Mesodermal cell (in vitro differentiated cells): ENCODE measurements around the gene BANP.
"Not testable (repeated sequence)": the region's sequence is repeated elsewhere in the genome, so short reads cannot be mapped to it uniquely, and the experiment has no call there.

Experiments used
- H3K27ac ChIP-seq: 2 replicates; pipeline ENCODE4 v1.7.0; 2013; ENCODE audit warnings: mild to moderate bottlenecking, low read depth, low read length, moderate library complexity; ENCODE audit not compliant: severe bottlenecking
- H3K36me3 ChIP-seq: 2 replicates; pipeline ENCODE4 v1.7.1; 2013; ENCODE audit warnings: mild to moderate bottlenecking, low read length, moderate library complexity; ENCODE audit not compliant: control insufficient read depth, insufficient read depth
- H3K4me1 ChIP-seq: one replicate; pipeline ENCODE4 v1.7.1; 2013; ENCODE audit warnings: mild to moderate bottlenecking, low read length; ENCODE audit not compliant: insufficient read depth, control insufficient read depth, poor library complexity, severe bottlenecking
- H3K4me3 ChIP-seq: 2 replicates; pipeline ENCODE4 v1.7.0; 2013; ENCODE audit warnings: low read length, control low read depth, mild to moderate bottlenecking; ENCODE audit not compliant: insufficient read depth, poor library complexity, severe bottlenecking; ENCODE audit errors: extremely low read depth
- H3K9me3 ChIP-seq: 2 replicates; pipeline ENCODE4 v1.7.1; 2013; ENCODE audit warnings: mild to moderate bottlenecking, low read length, moderate library complexity; ENCODE audit not compliant: control insufficient read depth
- WGBS, 2 experiments: methylation state at CpG; one replicate each; pipeline ENCODE4 v1.1.5; 2013; ENCODE audit warnings: missing lambda C conversion rate in 2 of 2; ENCODE audit not compliant: insufficient coverage in 2 of 2; 5-methylcytosine and 5-hydroxymethylcytosine counted together

The BANP gene

GRCh38 chr16:88100801-88101622, 149.8 kb downstream of the BANP start:
- H3K4me3 ChIP-seq, H3K4me1 ChIP-seq, H3K27ac ChIP-seq, H3K36me3 ChIP-seq, H3K9me3 ChIP-seq: not testable (repeated sequence)
- WGBS, 2 experiments: 48 to 52% methylated on average over 21 to 28 of the region's 40 CpGs

GRCh38 chr16:88101623-88102105, 150.4 kb downstream of the BANP start:
- H3K9me3 ChIP-seq, H3K27ac ChIP-seq, H3K4me1 ChIP-seq, H3K4me3 ChIP-seq, H3K36me3 ChIP-seq: not testable (repeated sequence)
- WGBS, 2 experiments: 73 to 91% methylated on average over 7 to 11 of the region's 21 CpGs

GRCh38 chr16:88102597-88102996, 151.4 kb downstream of the BANP start:
- Histone ChIP-seq H3K4me3 (no peak overlapping the region), H3K4me1 (no peaks in the 10 kb centered on the region), H3K9me3 (no peaks in the 10 kb centered on the region), H3K36me3 (no peaks in the 10 kb centered on the region), H3K27ac (no peak overlapping the region)
- WGBS, 2 experiments: 93% methylated on average over 14 to 15 of the region's 17 CpGs

GRCh38 chr16:88103011-88103410, 151.8 kb downstream of the BANP start:
- H3K4me3 ChIP-seq: no peak overlapping the region
- H3K36me3 ChIP-seq: no peaks in the 10 kb centered on the region
- no peaks in the 10 kb centered on the region for H3K9me3 ChIP-seq
- WGBS, 2 experiments: 94 to 96% methylated on average over 10 to 14 of the region's 15 CpGs
- no peaks in the 10 kb centered on the region for H3K4me1 ChIP-seq
- H3K27ac ChIP-seq: no peak overlapping the region

- no peaks in the 10 kb centered on the region for H3K9me3 ChIP-seq
- H3K36me3 ChIP-seq: no peaks in the 10 kb centered on the region
- no peak overlapping the region for H3K4me3 ChIP-seq
- H3K4me1 ChIP-seq: no peaks in the 10 kb centered on the region
- WGBS, 2 experiments: 92 to 93% methylated on average over 25 to 28 of the region's 28 CpGs
- no peak overlapping the region for H3K27ac ChIP-seq
Observed at GRCh38 chr16:88103581-88104188, 152.5 kb downstream of the BANP start.

GRCh38 chr16:88104363-88104762, 153.1 kb downstream of the BANP start:
- not testable (repeated sequence) for H3K36me3 ChIP-seq, H3K27ac ChIP-seq, H3K9me3 ChIP-seq, H3K4me1 ChIP-seq, H3K4me3 ChIP-seq
- 83 to 93% methylated on average over 17 of the region's 17 CpGs for WGBS, 2 experiments

GRCh38 chr16:88105574-88106140, 154.4 kb downstream of the BANP start:
- H3K4me3 ChIP-seq, H3K9me3 ChIP-seq, H3K4me1 ChIP-seq, H3K27ac ChIP-seq, H3K36me3 ChIP-seq: not testable (repeated sequence)
- 89% methylated on average over 4 of the region's 7 CpGs; no CpG with 5 or more reads in 1 of the 2 experiments for WGBS, 2 experiments

- H3K4me3 ChIP-seq, H3K9me3 ChIP-seq, H3K4me1 ChIP-seq, H3K36me3 ChIP-seq, H3K27ac ChIP-seq: not testable (repeated sequence)
- 91 to 96% methylated on average over 4 to 5 of the region's 12 CpGs for WGBS, 2 experiments
Observed at GRCh38 chr16:88106566-88106965, 155.3 kb downstream of the BANP start.

- H3K4me3 ChIP-seq: no peak overlapping the region
- 94% methylated on average over 10 to 12 of the region's 12 CpGs for WGBS, 2 experiments
- no peaks in the 10 kb centered on the region for H3K4me1 ChIP-seq
- no peaks in the 10 kb centered on the region for H3K36me3 ChIP-seq
- no peaks in the 10 kb centered on the region for H3K9me3 ChIP-seq
- H3K27ac ChIP-seq: no peak overlapping the region
Observed at GRCh38 chr16:88108762-88109161, 157.5 kb downstream of the BANP start.

GRCh38 chr16:88109726-88110621, 158.7 kb downstream of the BANP start:
- H3K4me1 ChIP-seq, H3K27ac ChIP-seq, H3K4me3 ChIP-seq, H3K9me3 ChIP-seq, H3K36me3 ChIP-seq: not testable (repeated sequence)
- WGBS, 2 experiments: 90 to 91% methylated on average over 23 to 24 of the region's 28 CpGs
